Measurements from ENCODE around the gene CUBN.

CUBN gene

DNA sequence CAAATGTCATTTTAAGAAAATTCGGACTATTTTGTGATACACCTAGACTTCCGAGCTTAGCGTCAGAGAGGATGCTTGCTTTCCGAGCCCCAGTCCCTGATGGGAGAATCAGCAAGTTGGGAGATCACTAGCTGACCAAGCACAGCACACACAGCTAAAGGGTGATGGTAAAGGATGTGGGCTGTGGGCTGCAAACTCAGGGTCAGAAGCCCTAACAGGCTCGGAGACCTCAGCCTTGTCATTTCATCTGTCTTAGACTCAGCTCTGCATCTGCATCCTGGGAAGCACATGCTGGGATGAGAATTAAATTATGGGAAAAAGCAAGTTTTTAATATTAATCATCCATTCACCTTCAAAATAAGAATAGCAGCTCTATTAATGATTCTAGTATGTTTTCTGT, 3.3 kb downstream of the CUBN start:
- no peak overlapping the region for H2AFZ ChIP-seq (ENCODE audit: low read depth)
- H3K79me2 ChIP-seq (ENCODE audit: insufficient read depth, low read depth), result no peaks in the 10 kb centered on the region
- H3K4me2 ChIP-seq, result no peak overlapping the region
- H3K4me3 ChIP-seq (IDR thresholded peaks at IDR 0.05; ENCODE audit: insufficient read depth, low read depth, low read length), result no peak overlapping the region
- H3K4me1 ChIP-seq (ENCODE audit: low read depth, poor library complexity, severe bottlenecking), result no peaks in the 10 kb centered on the region
- H3K27ac ChIP-seq, result no peak overlapping the region
- no peak overlapping the region for H3K9ac ChIP-seq
- TF ChIP-seq, protein P1, sequence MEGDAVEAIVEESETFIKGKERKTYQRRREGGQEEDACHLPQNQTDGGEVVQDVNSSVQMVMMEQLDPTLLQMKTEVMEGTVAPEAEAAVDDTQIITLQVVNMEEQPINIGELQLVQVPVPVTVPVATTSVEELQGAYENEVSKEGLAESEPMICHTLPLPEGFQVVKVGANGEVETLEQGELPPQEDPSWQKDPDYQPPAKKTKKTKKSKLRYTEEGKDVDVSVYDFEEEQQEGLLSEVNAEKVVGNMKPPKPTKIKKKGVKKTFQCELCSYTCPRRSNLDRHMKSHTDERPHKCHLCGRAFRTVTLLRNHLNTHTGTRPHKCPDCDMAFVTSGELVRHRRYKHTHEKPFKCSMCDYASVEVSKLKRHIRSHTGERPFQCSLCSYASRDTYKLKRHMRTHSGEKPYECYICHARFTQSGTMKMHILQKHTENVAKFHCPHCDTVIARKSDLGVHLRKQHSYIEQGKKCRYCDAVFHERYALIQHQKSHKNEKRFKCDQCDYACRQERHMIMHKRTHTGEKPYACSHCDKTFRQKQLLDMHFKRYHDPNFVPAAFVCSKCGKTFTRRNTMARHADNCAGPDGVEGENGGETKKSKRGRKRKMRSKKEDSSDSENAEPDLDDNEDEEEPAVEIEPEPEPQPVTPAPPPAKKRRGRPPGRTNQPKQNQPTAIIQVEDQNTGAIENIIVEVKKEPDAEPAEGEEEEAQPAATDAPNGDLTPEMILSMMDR (conservative IDR thresholded peaks at IDR 0.05; ENCODE audit: low read depth, low read length), result no peak
- H4K20me1 ChIP-seq (ENCODE audit: insufficient read depth), result no peaks in the 10 kb centered on the region
- no peaks in the 10 kb centered on the region for H3K27me3 ChIP-seq (ENCODE audit: insufficient read depth, low read depth)
- H3K36me3 ChIP-seq (ENCODE audit: insufficient read depth), result no peaks in the 10 kb centered on the region

DNA sequence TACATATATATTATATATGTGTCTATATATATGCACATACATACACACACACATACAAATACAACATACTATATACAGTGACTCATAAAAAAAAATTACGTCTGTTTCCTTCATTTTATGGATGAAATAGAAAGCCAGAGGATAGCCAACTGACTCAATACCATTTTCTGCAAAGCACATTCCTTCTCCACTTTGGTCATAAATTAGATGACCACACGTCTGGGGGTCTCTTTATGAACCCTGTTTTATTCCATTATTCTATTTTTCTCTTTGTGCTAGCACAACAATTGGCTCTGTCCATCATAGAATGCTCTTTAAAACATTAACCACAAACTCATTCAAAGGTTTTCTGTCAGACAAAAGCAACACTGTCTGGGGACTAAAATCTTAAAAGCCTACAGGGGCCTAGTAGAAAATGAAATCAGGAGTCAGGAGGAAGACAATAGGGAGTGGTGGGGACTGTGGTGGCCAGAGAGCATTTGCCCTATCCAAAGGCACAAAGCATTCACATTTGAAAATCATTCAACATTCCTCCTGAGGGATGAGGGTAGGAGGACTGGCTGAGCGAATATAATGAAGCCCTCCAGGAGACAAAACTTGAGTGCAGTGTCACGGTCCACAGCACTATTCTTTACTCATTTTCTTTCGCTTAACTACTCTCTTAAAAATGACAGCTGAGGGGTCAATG, 4.3 kb downstream of the CUBN start:
- no peak overlapping the region for H3K4me3 ChIP-seq (IDR thresholded peaks at IDR 0.05; ENCODE audit: insufficient read depth, low read depth, low read length)
- no peaks in the 10 kb centered on the region for H3K4me1 ChIP-seq (ENCODE audit: low read depth, poor library complexity, severe bottlenecking)
- TF ChIP-seq, protein P1 (conservative IDR thresholded peaks at IDR 0.05; ENCODE audit: low read depth, low read length), result no peak
- no peaks in the 10 kb centered on the region for H3K79me2 ChIP-seq (ENCODE audit: insufficient read depth, low read depth)
- no peak overlapping the region for H2AFZ ChIP-seq (ENCODE audit: low read depth)
- no peak overlapping the region for H3K27ac ChIP-seq
- no peaks in the 10 kb centered on the region for H3K27me3 ChIP-seq (ENCODE audit: insufficient read depth, low read depth)
- no peaks in the 10 kb centered on the region for H4K20me1 ChIP-seq (ENCODE audit: insufficient read depth)
- no peaks in the 10 kb centered on the region for H3K36me3 ChIP-seq (ENCODE audit: insufficient read depth)
- no peak overlapping the region for H3K9ac ChIP-seq
- H3K4me2 ChIP-seq, result no peak overlapping the region

- no peak overlapping the region for H2AFZ ChIP-seq (ENCODE audit: low read depth)
- no peak overlapping the region for H3K9ac ChIP-seq
- H3K27me3 ChIP-seq (ENCODE audit: insufficient read depth, low read depth), result no peaks in the 10 kb centered on the region
- no peaks in the 10 kb centered on the region for H3K36me3 ChIP-seq (ENCODE audit: insufficient read depth)
- no peaks in the 10 kb centered on the region for H3K4me1 ChIP-seq (ENCODE audit: low read depth, poor library complexity, severe bottlenecking)
- H3K4me2 ChIP-seq, result no peak overlapping the region
- no peaks in the 10 kb centered on the region for H4K20me1 ChIP-seq (ENCODE audit: insufficient read depth)
- TF ChIP-seq, protein P1 (conservative IDR thresholded peaks at IDR 0.05; ENCODE audit: low read depth, low read length), result no peak
- no peaks in the 10 kb centered on the region for H3K79me2 ChIP-seq (ENCODE audit: insufficient read depth, low read depth)
- no peak overlapping the region for H3K27ac ChIP-seq
- no peak overlapping the region for H3K4me3 ChIP-seq (IDR thresholded peaks at IDR 0.05; ENCODE audit: insufficient read depth, low read depth, low read length)
Measured at GRCh38 chr10:17123961-17124360, 5.7 kb downstream of the CUBN start.

GRCh38 chr10:17122726-17123661, 6.6 kb downstream of the CUBN start:
- TF ChIP-seq, protein P1 (conservative IDR thresholded peaks at IDR 0.05; ENCODE audit: low read depth, low read length), result no peak
- Histone ChIP-seq H4K20me1 (ENCODE audit: insufficient read depth) (no peaks in the 10 kb centered on the region), H3K4me3 (IDR thresholded peaks at IDR 0.05; ENCODE audit: insufficient read depth, low read depth, low read length) (no peak overlapping the region), H3K27me3 (ENCODE audit: insufficient read depth, low read depth) (no peaks in the 10 kb centered on the region), H2AFZ (ENCODE audit: low read depth) (no peak overlapping the region), H3K36me3 (ENCODE audit: insufficient read depth) (no peaks in the 10 kb centered on the region), H3K4me1 (ENCODE audit: low read depth, poor library complexity, severe bottlenecking) (no peaks in the 10 kb centered on the region), H3K9ac (no peak overlapping the region), H3K79me2 (ENCODE audit: insufficient read depth, low read depth) (no peaks in the 10 kb centered on the region), H3K4me2 (no peak overlapping the region), H3K27ac (no peak overlapping the region)
